HG03066 (cell line): ENCODE data around the gene CACNG7.
A peak's percentile ranks its signal among the peaks of the same experiment; 100 is the strongest.
"Not testable (repeated sequence)": the region's sequence is repeated elsewhere in the genome, so short reads cannot be mapped to it uniquely, and the experiment has no call there.

Experiments used
- ATAC-seq: cut with Tn5 transposase; IDR thresholded peaks from one replicate; pipeline ENCODE4 v1.9.1; 2021; ENCODE audit warnings: low read depth; ENCODE audit not compliant: unreplicated experiment

Gene CACNG7, protein sequence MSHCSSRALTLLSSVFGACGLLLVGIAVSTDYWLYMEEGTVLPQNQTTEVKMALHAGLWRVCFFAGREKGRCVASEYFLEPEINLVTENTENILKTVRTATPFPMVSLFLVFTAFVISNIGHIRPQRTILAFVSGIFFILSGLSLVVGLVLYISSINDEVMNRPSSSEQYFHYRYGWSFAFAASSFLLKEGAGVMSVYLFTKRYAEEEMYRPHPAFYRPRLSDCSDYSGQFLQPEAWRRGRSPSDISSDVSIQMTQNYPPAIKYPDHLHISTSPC

DNA sequence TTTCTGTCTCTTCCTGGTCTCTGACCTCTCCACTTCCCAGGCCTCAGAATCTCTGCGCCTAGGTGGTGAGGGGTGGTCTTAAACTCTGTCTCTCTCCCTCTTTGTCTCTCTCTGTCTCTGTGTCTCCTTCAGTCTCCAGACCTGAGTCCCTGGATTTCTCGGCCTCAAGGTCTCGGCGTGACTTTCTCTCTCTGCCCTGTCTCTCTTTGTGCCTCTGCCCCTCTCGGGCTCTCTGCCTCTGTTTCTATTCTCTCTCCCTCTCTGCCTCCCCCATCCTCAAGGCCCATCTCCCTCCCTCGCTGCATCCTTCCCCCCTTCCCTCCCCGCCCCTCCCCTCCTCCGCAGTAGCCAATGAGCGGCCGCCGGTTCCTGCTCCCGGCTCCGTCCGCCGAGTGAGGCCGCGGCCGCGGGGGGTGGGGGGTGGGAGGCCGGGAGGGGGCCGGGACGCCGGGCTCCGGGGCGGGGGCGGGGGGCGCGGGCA, at the start of gene CACNG7:
Gene CACNG7 (plus strand): TSS at position 344 of the 481 bp plus-strand sequence. CDS start 3,554 bp downstream, outside the sequence.
- ATAC-seq: no peak

DNA sequence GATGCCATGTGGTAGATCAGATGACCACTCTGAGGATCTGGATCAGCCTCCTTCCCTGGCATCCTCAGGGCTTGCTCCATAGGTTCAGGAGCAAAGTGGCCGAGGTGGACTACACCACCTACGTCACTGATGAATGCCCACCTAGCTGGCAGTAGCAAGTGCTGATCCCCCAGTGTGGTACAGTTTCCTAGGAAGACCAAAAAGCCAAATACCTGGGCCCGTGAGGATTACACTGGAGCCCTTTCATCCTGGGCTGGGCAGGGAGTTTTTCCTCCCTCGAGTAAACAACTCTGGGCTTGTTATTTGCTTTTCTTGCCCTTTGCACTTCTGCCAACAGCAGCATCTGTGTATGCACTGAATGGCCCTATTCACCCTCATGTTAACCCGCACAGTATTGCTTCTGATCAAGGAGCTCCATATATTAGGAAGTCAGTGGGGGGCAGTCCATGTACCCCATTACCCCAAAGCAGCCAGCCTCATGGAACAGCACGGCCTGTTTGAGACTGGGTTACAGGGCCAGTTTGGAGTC, 44.7 kb upstream of the CACNG7 start:
- ATAC-seq: no peak

DNA sequence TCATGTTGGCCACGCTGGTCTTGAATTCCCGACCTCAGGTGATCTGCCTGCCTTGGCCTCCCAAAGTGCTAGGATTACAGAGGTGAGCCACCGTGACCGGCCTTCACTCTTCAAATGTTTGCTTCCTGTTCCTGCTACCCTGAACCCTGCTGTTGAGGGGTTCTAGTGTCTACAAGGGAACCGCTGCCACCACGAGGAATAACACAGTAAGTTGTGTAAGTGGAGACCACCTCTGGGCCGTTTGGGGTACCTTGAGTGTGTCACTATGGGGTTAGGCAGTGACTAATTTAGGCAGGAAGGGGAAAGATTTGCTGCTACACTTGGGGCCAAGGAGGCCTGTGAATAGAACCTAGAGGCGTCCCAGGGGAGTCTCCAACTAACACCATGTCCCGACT, 43.6 kb upstream of the CACNG7 start:
- no peak for ATAC-seq

DNA sequence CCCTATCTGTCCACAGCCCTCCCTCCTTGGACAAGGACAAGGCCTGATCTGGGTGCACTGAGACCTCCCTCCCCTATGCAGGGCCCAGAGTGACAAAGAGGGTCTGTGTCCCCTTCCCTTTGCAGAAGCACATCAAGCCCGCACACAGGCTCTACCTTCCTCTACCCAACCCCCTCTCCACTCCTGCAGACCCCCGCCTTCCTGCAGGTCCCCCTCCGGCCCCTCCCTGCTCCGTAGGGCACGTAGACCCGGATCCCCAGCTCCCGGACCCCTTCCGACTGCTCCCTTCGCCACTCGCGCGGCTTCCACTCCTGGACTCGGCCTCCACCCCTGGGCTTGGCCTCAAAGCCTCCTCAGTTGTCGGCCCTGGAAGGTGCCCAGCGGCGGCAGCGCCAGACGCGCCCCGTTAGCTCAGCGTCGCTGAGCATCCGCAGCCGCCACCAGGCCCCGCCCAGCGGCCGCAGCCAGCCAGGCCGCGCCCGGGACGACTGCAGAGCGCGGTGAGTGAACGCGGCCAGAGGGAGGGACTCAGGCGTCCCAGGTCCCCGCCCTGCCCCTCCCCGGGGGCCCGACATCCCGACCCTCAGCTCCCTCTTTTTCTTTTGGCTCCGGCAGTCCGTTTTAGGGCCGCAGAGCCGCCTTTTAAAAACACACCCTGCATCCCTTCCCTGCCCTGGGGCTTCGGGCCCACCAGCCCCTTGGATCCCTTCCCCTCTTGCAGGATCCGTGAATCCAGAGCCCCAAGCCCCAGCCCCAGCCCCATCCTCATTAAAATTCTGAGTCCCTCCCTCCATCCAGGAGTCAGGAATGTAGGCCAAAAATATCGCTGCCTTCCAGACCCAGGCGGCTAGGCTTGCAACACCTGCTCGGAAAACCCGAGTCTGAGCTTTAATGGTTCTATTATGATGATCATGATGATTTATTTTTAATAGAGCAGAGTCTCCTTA, 42.9 kb upstream of the CACNG7 start:
- ATAC-seq: no peak

DNA sequence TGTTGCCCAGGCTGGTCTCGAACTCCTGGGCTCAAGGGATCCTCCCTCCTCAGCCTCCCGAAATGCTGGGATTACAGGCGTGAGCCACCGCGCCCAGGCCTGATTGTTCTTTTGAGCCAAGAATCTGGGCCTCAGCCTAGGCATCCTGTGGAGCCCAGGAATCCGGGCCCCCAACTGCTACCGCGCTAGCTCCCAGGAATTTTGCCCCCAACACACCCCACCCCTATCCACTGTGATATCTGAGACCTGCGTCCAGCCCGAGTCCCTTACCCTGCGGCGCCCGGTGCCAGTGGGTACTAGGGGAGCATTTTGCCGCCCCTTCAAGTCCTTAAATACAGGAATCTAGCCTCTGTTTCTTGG, 42.2 kb upstream of the CACNG7 start:
- ATAC-seq: no peak

DNA sequence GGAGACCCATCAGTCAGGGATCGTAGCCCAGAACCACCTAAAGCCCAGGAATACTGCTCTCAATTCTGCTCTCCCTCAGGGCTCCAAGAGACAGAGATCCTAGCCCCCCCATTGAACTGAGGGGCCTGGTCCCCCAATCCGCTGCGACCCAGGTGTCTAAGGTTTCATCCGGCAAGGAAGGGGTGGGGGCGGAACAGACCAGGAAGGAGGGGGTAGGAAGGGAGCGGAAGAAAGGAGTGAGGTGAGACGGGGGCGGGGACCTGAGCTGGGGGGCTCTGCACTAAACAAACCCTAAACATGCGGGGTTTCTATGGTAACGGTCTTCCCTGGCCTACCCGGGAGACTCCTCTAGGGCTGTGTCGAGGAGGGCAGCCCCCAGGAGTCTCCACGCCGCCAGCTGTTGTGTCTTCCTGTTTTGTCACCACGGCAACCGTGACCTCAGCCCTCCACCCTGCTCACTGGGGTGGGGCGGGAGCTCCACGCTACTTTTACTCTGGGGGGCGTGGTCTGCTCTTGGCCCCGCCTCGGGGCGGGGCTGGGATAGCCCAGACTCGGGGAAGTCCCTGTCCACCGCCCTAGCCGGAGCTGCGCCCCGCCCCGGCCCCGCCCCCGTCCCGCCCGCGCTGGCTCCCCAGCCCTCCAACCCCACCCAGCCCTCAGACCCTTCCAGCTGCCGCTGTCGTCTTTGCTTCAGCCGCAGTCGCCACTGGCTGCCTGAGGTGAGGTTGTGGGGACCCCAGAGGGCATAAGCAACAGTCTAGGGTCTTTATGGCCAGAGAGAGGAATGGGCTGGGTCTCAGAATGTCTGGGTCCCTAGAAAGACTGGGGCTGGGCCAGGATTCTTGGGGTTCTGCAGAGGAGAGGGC, 41.6 kb upstream of the CACNG7 start, which contains the start of gene MYADM:
Gene MYADM (plus strand): TSS at position 659 of the 866 bp plus-strand sequence. CDS start 5,647 bp downstream, outside the sequence.
- peak; percentile 59 for ATAC-seq

DNA sequence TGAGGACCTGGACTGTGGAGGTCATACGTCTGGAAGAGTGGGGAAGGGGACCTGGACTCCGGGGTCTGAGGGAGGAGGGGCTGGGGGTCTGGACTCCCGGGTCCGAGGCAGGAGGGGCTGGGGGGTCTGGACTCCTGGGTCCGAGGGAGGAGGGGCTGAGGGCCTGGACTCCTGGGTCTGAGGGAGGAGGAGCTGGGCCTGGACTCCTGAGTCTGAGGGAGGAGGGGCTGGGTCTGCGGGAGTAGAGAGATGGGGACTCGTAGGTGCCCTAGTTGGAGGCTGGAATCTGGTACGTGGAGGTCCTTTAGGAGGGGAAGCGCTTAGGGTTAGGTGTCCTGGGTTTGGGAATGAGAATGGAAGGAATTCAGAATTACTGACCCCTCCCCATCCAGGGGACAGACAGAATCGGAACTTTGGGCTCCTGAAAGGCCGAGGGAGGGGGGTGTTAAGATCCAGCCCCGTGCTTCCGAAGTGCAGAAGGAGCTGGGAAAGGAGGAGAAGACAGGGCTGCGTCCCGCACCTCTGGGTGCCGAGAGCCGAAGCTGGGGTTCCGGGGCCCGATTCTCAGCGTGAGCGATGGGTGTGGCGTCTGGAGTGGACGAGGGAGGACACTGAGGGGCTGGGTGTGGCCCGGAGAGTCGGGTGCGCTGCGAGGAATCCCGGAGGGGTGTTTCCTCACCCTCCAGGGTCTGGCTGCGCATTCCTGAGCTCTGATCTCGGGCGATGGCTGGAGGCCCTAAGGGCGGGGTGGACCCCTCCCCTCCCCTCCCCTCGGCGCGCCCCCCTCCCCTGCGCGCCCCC, 40.8 kb upstream of the CACNG7 start:
- ATAC-seq: no peak

DNA sequence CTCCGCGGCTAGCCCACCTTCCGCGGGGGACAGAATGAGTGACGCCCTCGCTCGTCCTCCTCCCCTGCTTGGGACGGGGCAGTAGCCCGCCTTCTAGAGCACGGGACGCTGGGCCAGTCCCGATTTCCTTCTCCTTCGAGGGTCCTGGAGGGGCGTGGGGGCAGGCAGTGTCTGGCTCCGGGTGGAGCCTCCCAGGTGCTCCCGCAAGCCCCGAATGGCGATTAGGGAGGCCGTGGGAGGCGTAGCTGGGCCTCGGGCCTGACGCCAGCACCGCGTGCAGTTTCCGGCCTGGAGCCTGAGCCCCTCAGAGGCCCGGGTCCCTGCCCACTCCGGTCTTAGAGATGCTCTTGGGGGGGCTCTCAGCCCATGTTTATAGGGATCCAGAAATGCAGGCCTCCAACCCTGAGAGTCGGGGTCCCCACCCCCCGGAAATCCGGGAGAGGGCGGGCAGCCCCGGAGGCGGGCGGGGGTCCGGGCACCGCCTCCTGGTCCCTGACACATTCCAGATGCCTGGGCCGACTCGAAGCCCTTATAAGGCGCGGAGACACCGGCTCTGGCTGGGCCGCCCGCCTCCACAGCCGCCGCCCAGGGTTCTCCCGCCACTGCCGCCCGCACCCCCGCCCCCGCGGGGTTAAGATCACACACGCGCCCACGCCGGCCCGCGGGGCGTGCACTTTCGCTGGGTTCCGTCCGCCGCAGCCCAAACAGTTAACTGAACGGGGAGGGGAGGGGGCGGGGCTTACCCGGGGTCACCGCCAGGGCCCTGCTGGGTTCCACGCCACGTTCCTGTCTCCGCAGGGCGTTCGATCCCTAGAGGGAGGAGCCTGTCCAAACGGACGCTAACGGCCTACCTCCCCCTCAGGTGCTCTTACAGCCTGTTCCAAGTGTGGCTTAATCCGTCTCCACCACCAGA, 39.9 kb upstream of the CACNG7 start:
- peak; percentile 37 for ATAC-seq

DNA sequence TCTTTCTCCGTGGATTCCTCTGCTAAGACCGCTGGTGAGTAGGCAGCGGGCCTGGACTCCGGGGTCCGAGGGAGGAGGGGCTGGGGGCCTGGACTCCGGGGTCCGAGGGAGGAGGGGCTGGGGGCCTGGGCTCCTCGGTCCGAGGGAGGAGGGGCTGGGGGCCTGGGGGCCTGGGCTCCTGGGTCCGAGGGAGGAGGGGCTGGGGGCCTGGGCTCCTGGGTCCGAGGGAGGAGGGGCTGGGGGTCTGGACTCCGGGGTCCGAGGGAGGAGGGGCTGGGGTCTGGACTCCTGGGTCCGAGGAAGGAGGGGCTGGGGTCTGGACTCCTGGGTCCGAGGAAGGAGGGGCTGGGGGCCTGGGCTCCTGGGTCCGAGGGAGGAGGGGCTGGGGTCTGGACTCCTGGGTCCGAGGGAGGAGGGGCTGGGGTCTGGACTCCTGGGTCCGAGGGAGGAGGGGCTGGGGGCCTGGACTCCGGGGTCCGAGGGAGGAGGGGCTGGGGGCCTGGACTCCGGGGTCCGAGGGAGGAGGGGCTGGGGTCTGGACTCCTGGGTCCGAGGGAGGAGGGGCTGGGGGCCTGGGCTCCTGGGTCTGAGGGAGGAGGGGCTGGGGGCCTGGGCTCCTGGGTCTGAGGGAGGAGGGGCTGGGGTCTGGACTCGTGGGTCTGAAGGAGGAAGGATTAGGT, 39.1 kb upstream of the CACNG7 start:
- ATAC-seq: not testable (repeated sequence)

DNA sequence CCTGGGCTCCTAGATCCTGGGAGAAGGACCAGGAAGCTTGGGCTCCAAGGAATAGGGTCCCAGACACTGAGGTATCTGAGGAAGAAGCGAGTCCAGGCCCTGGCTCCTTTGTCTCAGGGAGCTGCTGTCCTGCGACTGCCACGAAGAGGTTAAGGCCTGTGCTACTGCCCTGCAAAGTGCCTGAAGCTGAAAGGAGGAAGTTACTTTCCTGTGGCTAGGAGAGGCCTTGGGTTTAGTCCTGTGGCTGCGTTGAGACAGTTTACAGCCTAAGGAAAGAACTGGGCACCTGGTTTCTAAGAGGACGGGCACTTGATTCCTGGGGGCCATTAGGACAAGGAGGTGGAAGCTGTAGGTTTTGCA, 38.6 kb upstream of the CACNG7 start:
- no peak for ATAC-seq

DNA sequence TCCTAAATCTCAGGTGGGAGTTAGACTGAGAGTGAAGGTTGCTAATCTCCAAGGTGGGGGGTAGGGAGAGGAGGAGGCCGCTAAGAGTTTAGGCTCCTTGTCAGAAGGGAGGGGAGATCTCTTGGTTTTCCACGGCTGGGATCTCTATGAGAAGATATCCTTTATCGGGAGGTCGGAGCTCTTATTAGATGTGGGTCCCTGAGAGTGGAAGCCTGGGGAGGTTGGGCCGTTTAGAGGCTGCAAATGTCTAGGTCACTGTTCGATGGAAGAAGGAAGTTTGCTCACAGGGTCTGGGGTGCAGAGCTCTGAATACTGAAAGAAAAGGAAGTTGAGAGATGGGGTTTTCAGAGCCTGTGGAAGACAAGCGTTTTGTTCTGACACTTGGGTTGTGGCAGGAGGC, 37.6 kb upstream of the CACNG7 start:
- no peak for ATAC-seq

DNA sequence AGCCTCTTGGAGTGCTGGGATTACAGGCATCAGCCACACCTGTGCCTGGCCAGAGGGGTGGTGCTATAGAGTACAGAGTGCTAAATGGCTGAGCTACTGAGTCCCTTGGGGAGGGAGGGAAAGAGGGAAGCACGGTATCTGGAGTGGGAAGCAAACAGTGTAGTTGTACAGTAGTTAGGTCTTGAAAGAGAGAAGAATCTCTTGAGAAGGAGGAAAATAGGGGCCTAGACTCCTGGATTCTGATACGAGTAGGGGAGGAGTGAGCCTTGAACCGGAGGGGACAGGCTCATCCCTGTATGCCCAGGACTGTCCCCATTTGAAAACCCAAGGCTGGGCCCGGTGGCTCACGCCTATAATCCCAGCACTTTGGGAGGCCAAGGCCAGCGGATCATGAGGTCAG, 36.3 kb upstream of the CACNG7 start:
- no peak for ATAC-seq

DNA sequence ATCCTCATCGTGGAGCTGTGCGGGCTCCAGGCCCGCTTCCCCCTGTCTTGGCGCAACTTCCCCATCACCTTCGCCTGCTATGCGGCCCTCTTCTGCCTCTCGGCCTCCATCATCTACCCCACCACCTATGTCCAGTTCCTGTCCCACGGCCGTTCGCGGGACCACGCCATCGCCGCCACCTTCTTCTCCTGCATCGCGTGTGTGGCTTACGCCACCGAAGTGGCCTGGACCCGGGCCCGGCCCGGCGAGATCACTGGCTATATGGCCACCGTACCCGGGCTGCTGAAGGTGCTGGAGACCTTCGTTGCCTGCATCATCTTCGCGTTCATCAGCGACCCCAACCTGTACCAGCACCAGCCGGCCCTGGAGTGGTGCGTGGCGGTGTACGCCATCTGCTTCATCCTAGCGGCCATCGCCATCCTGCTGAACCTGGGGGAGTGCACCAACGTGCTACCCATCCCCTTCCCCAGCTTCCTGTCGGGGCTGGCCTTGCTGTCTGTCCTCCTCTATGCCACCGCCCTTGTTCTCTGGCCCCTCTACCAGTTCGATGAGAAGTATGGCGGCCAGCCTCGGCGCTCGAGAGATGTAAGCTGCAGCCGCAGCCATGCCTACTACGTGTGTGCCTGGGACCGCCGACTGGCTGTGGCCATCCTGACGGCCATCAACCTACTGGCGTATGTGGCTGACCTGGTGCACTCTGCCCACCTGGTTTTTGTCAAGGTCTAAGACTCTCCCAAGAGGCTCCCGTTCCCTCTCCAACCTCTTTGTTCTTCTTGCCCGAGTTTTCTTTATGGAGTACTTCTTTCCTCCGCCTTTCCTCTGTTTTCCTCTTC, 35.1 kb upstream of the CACNG7 start:
- no peak for ATAC-seq

DNA sequence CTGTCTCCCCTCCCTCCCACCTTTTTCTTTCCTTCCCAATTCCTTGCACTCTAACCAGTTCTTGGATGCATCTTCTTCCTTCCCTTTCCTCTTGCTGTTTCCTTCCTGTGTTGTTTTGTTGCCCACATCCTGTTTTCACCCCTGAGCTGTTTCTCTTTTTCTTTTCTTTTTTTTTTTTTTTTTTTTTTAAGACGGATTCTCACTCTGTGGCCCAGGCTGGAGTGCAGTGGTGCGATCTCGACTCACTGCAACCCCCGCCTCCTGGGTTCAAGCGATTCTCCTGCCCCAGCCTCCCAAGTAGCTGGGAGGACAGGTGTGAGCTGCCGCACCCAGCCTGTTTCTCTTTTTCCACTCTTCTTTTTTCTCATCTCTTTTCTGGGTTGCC, 34.5 kb upstream of the CACNG7 start:
- ATAC-seq: no peak

DNA sequence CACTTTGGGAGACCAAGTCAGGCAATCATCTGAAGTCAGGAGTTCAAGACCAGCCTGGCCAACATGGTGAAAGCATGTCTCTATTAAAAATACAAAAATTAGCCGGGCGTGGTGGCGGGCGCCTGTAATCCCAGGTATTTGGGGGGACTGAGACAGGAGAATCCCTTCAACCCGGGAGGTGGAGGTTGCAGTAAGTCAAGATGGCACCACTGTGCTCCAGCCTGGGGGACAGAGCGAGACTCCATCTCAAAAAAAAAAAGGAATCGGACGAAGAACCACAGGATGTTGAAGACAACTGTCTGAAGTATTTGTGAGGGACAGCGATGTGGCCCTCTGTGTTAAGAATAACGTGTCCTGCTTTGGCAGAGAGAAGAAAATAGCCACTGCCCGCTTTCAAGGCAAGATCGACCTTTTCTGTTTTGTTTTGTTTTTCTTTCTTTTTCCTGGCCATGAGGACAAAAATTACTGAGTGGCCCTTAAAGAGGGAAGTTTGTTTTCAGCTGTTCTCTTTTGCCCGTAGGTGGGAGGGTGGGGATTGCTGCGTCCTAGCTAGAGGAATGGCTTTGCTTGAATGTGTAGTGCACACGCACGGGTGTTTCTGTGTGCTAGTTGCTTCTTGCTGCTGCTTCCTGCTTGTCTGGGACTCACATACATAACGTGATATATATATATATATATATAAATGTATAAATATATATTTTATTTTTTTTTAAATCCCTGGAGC, 33.3 kb upstream of the CACNG7 start:
- no peak for ATAC-seq

DNA sequence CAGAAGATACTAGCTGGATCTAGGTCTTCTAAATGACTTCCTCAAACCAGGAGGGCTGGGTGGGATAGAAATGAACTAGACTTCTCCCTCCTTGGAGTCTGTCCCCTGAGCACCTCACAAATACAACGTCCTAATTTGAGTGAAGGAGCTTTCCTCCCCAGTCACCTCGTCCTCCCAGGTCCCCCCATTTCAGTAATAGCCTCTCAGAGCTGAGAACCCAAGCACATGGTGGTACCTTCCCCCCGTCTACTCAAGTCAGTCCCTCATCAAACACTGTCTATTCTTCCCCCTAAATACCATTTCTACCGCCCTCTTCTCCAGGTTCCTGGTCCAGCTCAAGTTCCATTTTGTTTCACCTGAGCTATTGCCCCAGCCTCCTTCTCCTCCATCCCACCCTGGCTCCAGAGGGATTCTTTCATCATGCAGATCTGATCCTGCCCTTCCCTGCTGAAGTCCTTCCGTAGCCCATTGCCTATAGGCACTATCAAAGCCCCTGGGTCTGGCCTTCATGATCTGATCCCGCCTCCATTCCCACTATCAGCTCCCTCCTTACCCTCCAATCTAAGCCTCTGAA, 32.3 kb upstream of the CACNG7 start:
- no peak for ATAC-seq
